ENCODE measurements around the gene LDLRAP1. TPM values are rescaled to one million over a fixed set of nuclear protein-coding genes. Genes with fewer than 3 reads are reported as not detected.

Gene LDLRAP1
- total and polyA plus RNA-seq, 9 of the 15 experiments (the other 6 are each of a cell fraction or from before 2014, with no cell fraction given), result 0.56 to 29.6 (median 16.2) TPM

DNA sequence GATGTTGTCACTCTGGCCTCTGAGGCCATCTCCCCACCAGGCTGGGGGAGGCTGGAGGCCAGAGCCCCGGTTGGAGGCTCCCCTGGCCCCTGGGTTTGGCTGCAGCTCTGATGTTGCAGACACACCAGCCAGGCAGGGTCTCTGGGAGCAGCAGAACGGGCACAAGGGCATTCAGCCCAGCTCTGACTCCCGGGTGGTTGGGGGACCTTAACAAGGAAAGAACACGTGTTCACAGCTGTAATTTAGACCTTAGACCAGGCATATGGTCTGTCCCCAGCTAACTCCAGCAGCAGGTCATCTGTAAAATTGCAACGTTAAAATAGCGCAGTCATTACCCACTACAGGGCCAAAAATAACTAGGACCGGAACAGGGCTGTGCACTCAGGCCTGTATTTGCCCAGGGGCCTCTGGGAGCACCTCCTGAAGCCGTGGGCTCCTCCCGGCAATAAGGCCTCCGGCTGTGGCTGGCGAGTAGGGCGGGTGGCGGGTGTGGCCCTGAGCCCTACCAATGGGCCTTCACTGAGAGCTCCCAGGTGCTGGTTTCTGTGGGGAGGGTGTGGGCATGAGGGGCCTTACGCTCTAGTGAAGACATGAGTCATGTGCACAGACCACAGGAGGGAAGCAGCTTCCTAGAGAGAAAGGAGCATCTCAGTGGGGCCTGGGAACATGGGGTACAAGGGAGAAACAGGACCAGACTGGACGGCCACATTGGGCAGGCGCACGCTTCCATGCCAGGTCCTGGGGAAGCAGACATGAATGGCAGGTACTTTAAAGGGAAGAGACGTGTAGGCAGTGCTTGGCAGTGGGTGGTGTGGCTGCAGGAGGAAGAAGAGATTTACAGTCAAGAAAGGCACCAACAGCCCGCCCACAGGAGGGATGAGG, 6.1 kb downstream of the LDLRAP1 start (continued):
- TF ChIP-seq SPI1 (IDR thresholded peaks at IDR 0.05; ENCODE audit: borderline replicate concordance, low read depth, low read length) (no peak), MTA3 (IDR thresholded peaks at IDR 0.05; ENCODE audit: borderline replicate concordance) (0 out of 2 replicates have a peak, but pooled peaks have one; percentile 18), NR1H2 (CRISPR knock-in tag; IDR thresholded peaks at IDR 0.05) (no peak), ZNF197 (CRISPR knock-in tag; IDR thresholded peaks at IDR 0.05; ENCODE audit: low read depth) (peak; percentile 61; the same call in 1 of the 2 replicates), WHSC1 (IDR thresholded peaks at IDR 0.05; ENCODE audit: low read length) (no peak), RBFOX2 (IDR thresholded peaks at IDR 0.05; ENCODE audit: low read depth, low read length) (peak; percentile 74), BCOR (IDR thresholded peaks at IDR 0.05) (no peak), MAFG (tag; conservative IDR thresholded peaks at IDR 0.05) (peak; percentile 85), EZH2 (IDR thresholded peaks at IDR 0.05; ENCODE audit: borderline replicate concordance, low read depth, low read length) (no peak), NR4A1 (CRISPR knock-in tag; IDR thresholded peaks at IDR 0.05) (no peak), NR4A1 (tag; IDR thresholded peaks at IDR 0.05) (0 out of 2 replicates have a peak, but pooled peaks have one; percentile 29), CXXC5 (CRISPR knock-in tag; IDR thresholded peaks at IDR 0.05) (no peak; the same call in none of the 2 replicates), SMARCC2 (IDR thresholded peaks at IDR 0.05; ENCODE audit: low read depth) (no peak)
- TF ChIP-seq, protein P1, sequence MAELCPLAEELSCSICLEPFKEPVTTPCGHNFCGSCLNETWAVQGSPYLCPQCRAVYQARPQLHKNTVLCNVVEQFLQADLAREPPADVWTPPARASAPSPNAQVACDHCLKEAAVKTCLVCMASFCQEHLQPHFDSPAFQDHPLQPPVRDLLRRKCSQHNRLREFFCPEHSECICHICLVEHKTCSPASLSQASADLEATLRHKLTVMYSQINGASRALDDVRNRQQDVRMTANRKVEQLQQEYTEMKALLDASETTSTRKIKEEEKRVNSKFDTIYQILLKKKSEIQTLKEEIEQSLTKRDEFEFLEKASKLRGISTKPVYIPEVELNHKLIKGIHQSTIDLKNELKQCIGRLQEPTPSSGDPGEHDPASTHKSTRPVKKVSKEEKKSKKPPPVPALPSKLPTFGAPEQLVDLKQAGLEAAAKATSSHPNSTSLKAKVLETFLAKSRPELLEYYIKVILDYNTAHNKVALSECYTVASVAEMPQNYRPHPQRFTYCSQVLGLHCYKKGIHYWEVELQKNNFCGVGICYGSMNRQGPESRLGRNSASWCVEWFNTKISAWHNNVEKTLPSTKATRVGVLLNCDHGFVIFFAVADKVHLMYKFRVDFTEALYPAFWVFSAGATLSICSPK (IDR thresholded peaks at IDR 0.05; ENCODE audit: borderline replicate concordance), result no peak
- TF ChIP-seq, protein P2, sequence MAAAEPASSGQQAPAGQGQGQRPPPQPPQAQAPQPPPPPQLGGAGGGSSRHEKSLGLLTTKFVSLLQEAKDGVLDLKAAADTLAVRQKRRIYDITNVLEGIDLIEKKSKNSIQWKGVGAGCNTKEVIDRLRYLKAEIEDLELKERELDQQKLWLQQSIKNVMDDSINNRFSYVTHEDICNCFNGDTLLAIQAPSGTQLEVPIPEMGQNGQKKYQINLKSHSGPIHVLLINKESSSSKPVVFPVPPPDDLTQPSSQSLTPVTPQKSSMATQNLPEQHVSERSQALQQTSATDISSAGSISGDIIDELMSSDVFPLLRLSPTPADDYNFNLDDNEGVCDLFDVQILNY (CRISPR knock-in tag; IDR thresholded peaks at IDR 0.05), result no peak
- TF ChIP-seq, protein P3, sequence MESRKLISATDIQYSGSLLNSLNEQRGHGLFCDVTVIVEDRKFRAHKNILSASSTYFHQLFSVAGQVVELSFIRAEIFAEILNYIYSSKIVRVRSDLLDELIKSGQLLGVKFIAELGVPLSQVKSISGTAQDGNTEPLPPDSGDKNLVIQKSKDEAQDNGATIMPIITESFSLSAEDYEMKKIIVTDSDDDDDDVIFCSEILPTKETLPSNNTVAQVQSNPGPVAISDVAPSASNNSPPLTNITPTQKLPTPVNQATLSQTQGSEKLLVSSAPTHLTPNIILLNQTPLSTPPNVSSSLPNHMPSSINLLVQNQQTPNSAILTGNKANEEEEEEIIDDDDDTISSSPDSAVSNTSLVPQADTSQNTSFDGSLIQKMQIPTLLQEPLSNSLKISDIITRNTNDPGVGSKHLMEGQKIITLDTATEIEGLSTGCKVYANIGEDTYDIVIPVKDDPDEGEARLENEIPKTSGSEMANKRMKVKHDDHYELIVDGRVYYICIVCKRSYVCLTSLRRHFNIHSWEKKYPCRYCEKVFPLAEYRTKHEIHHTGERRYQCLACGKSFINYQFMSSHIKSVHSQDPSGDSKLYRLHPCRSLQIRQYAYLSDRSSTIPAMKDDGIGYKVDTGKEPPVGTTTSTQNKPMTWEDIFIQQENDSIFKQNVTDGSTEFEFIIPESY (CRISPR knock-in tag; IDR thresholded peaks at IDR 0.05), result no peak; the same call in none of the 2 replicates
- TF ChIP-seq, protein P4, sequence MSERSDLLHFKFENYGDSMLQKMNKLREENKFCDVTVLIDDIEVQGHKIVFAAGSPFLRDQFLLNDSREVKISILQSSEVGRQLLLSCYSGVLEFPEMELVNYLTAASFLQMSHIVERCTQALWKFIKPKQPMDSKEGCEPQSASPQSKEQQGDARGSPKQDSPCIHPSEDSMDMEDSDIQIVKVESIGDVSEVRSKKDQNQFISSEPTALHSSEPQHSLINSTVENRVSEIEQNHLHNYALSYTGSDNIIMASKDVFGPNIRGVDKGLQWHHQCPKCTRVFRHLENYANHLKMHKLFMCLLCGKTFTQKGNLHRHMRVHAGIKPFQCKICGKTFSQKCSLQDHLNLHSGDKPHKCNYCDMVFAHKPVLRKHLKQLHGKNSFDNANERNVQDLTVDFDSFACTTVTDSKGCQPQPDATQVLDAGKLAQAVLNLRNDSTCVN (CRISPR knock-in tag; IDR thresholded peaks at IDR 0.05), result no peak
- TF ChIP-seq, protein P5, sequence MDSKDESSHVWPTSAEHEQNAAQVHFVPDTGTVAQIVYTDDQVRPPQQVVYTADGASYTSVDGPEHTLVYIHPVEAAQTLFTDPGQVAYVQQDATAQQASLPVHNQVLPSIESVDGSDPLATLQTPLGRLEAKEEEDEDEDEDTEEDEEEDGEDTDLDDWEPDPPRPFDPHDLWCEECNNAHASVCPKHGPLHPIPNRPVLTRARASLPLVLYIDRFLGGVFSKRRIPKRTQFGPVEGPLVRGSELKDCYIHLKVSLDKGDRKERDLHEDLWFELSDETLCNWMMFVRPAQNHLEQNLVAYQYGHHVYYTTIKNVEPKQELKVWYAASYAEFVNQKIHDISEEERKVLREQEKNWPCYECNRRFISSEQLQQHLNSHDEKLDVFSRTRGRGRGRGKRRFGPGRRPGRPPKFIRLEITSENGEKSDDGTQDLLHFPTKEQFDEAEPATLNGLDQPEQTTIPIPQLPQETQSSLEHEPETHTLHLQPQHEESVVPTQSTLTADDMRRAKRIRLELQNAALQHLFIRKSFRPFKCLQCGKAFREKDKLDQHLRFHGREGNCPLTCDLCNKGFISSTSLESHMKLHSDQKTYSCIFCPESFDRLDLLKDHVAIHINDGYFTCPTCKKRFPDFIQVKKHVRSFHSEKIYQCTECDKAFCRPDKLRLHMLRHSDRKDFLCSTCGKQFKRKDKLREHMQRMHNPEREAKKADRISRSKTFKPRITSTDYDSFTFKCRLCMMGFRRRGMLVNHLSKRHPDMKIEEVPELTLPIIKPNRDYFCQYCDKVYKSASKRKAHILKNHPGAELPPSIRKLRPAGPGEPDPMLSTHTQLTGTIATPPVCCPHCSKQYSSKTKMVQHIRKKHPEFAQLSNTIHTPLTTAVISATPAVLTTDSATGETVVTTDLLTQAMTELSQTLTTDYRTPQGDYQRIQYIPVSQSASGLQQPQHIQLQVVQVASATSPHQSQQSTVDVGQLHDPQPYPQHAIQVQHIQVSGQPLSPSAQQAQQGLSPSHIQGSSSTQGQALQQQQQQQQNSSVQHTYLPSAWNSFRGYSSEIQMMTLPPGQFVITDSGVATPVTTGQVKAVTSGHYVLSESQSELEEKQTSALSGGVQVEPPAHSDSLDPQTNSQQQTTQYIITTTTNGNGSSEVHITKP (IDR thresholded peaks at IDR 0.05; ENCODE audit: partially characterized antibody), result peak; percentile 52

All from K562 (cell line).